ENCODE results near the gene ARPC2.
A peak's percentile ranks its signal among the peaks of the same experiment; 100 is the strongest.

The ARPC2 gene

GRCh38 chr2:218179782-218180181 lies 37.2 kb upstream of the ARPC2 start:
- DNase-seq (ENCODE audit: low spot score), result no peak
- POLR2A ChIA-PET (ENCODE audit: low non-redundant PET), result no interaction called here
- TF ChIP-seq CTCF (conservative IDR thresholded peaks at IDR 0.05; ENCODE audit: low read depth), result no peak
- CTCF ChIA-PET, result no interaction called here
- H3K27ac ChIP-seq, result no peak overlapping the region

GRCh38 chr2:218180467-218181114 lies 36.4 kb upstream of the ARPC2 start:
- ChIA-PET POLR2A (ENCODE audit: low non-redundant PET) (no interaction called here), CTCF (interaction anchor here (0.7 kb wide), 1 partner anchor 464 kb away, joined by 3 read pairs; no protein-coding TSS in a partner anchor)
- no peak for DNase-seq (ENCODE audit: low spot score)
- no peak for TF ChIP-seq CTCF (conservative IDR thresholded peaks at IDR 0.05; ENCODE audit: low read depth)
- no peak overlapping the region for H3K27ac ChIP-seq

GRCh38 chr2:218184331-218184730 lies 32.7 kb upstream of the ARPC2 start:
- DNase-seq (ENCODE audit: low spot score), result no peak
- CTCF ChIA-PET, result interaction anchor here (0.7 kb wide), 1 partner anchor 205 kb away, joined by 3 read pairs; no protein-coding TSS in a partner anchor
- POLR2A ChIA-PET (ENCODE audit: low non-redundant PET), result no interaction called here
- H3K27ac ChIP-seq, result no peak overlapping the region
- TF ChIP-seq CTCF (conservative IDR thresholded peaks at IDR 0.05; ENCODE audit: low read depth), result no peak

- CTCF ChIA-PET, result no interaction called here
- POLR2A ChIA-PET (ENCODE audit: low non-redundant PET), result no interaction called here
- no peak overlapping the region for H3K27ac ChIP-seq
- peak; percentile 88 for TF ChIP-seq CTCF (conservative IDR thresholded peaks at IDR 0.05; ENCODE audit: low read depth)
- peak; percentile 84 for DNase-seq (ENCODE audit: low spot score)
Measured at GRCh38 chr2:218186355-218186766, 30.6 kb upstream of the ARPC2 start.

GRCh38 chr2:218186876-218187275 lies 30.1 kb upstream of the ARPC2 start:
- H3K27ac ChIP-seq, result no peak overlapping the region
- POLR2A ChIA-PET (ENCODE audit: low non-redundant PET), result no interaction called here
- CTCF ChIA-PET, result interaction anchor here (0.7 kb wide), 2 partner anchors 88 to 416 kb away, joined by 3 to 4 read pairs; no protein-coding TSS in a partner anchor
- no peak for TF ChIP-seq CTCF (conservative IDR thresholded peaks at IDR 0.05; ENCODE audit: low read depth)
- no peak for DNase-seq (ENCODE audit: low spot score)

- no peak overlapping the region for H3K27ac ChIP-seq
- ChIA-PET POLR2A (ENCODE audit: low non-redundant PET) (no interaction called here), CTCF (interaction anchor here (0.6 to 0.7 kb wide), 3 partner anchors 66 to 416 kb away, joined by 3 to 4 read pairs (median 3); no protein-coding TSS in a partner anchor)
- no peak for TF ChIP-seq CTCF (conservative IDR thresholded peaks at IDR 0.05; ENCODE audit: low read depth)
- DNase-seq (ENCODE audit: low spot score), result no peak
Measured at GRCh38 chr2:218187296-218188015, 29.5 kb upstream of the ARPC2 start.

All from RWPE1 (cell line).